NB4 (cell line): ENCODE data around the gene NUDT21.

Experiments
- POLR2A ChIP-seq: IDR thresholded peaks from 2 replicates; pipeline ENCODE4 v1.6.1; 2011; ENCODE audit warnings: mild to moderate bottlenecking; ENCODE audit not compliant: insufficient read length; ENCODE audit errors: extremely low read depth
- TF ChIP-seq, protein P1 (sequence below): IDR thresholded peaks from one replicate; pipeline ENCODE4 v1.5.1; 2012; ENCODE audit warnings: low read depth, low read length

DNA sequence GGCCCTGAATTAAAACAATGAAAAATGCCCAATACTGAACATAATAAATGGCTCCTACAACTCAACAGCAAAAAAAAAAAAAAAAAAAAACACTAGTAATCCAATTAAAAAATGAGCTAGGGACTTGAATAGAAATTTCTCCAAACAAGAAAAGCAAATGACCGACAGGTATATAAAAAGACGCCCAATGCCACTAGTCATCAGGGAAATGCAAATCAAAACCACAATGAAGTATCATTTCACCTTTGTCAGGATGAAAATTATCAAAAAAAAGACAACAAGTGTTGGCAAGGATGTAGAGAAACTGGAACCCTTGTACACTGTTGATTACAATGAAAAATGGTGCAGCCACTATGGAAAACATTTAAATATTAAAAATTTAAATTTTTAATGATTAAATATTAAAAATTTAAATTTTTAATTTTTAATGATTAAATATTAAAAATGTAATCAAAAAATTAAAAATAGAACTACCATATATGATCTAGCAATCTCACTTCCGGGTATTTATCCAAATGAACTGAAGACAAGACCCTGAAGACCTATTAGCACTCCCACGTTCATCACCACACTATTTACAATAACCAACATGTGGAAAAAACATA is 40.6 kb upstream of the NUDT21 start:
- TF ChIP-seq, protein P1, sequence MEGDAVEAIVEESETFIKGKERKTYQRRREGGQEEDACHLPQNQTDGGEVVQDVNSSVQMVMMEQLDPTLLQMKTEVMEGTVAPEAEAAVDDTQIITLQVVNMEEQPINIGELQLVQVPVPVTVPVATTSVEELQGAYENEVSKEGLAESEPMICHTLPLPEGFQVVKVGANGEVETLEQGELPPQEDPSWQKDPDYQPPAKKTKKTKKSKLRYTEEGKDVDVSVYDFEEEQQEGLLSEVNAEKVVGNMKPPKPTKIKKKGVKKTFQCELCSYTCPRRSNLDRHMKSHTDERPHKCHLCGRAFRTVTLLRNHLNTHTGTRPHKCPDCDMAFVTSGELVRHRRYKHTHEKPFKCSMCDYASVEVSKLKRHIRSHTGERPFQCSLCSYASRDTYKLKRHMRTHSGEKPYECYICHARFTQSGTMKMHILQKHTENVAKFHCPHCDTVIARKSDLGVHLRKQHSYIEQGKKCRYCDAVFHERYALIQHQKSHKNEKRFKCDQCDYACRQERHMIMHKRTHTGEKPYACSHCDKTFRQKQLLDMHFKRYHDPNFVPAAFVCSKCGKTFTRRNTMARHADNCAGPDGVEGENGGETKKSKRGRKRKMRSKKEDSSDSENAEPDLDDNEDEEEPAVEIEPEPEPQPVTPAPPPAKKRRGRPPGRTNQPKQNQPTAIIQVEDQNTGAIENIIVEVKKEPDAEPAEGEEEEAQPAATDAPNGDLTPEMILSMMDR, result no peak
- no peak for TF ChIP-seq POLR2A
